Coronary artery (tissue), 2 donors: ENCODE data around the gene CDK8.

ENCODE experiments used
- DNase-seq: peaks from one replicate; pipeline ENCODE4 v3.0.0-alpha.2; 2017; ENCODE audit warnings: low spot score
- H3K27ac ChIP-seq, 2 donors: fragments of 200-600 bp; sonication (generic); one replicate each; pipeline ENCODE4 v1.5.1; 2016 to 2019
- H3K4me3 ChIP-seq: fragments of 200-600 bp; sonication (generic); 2 replicates; pipeline ENCODE4 v1.5.1; 2016; ENCODE audit warnings: mild to moderate bottlenecking, moderate library complexity
- CTCF ChIP-seq: fragments of 200-600 bp; sonication (generic); IDR thresholded peaks from one replicate; pipeline ENCODE4 v1.5.1; 2019; ENCODE audit warnings: antibody characterized with exemption

CDK8 gene

DNA sequence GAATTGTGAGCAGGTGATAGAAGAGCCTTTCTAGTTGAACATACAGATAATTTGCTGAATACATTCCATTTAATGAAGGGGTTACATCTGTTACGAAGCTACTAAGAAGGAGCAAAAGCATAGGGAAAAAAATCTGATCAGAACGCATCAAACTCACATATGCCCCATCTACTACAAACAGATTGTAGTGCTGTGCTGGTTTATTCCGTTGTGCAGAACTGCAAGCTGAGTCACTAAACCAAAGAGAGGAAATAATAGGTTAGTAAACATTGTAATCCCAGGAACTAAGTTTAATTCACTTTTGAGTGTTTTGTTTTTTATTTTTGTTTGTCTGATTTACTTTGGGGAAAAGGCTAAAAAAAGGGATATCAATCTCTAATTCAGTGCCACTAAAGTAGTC is 136.3 kb downstream of the CDK8 start:
- Histone ChIP-seq H3K4me3 (no peak overlapping the region), H3K27ac (no peak overlapping the region)
- no peak for TF ChIP-seq CTCF
- DNase-seq: no peak

DNA sequence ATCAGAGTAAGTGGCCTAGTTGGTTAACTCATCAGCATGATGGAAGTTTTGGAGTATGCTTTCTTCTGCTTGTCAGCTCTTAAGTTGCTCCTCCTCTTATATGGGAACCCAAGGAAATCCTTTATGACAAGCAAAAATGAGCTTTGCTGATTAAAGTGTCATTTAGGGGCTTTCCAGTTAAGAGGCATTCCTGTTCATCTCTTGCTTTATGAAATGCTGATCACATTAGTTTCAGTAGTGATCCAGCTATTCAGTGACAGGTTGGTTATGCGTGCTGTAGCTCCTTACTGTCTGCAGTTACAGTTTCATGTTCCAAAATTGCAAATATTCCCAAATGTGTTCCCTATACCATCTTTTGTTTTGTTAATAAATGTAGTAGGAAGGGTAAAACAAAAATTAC is 146.6 kb downstream of the CDK8 start:
- TF ChIP-seq CTCF: no peak
- no peak overlapping the region for H3K27ac ChIP-seq

DNA sequence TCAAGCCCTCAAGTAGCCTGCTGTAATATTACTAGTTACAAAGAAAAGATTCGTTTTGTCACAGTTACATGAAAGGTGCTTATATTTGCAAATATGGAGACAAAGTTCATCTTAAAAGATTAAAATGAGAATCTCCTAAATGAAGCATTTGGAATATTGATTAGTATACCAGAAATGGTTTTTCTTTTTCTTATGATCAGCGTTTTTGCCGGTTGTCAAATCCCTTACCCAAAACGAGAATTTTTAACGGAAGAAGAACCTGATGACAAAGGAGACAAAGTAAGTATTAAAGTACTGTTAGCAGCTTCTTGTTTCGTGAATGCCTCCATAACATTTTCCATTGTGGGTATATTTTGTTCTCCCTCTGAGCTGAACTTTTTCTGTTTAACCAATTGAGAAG is 147.1 kb downstream of the CDK8 start:
- Histone ChIP-seq H3K27ac (no peak overlapping the region), H3K4me3 (no peak overlapping the region)
- DNase-seq: no peak
- no peak for TF ChIP-seq CTCF

More for the DNA sequence above, 146.6 kb downstream of the CDK8 start:
- no peak for DNase-seq
- H3K4me3 ChIP-seq: no peak overlapping the region

DNA sequence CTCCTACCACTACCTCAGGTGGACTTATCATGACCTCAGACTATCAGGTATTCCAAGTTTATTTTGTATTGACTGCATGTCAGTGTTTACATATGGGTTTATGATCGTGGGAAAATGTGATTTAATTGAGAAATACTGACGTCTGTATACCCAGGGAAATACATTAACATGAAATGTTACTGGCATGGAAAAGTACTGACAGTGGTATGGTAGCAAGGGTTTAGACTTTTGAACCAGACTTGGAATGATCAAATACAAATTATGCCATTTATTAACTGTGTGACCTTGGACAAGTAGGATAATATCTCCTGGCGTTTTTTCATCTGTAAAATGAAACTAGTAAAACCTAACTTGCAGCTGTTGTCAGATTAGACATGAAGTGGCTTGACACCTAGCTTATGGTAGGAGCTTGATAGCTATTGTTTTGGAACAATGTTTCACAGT is 147.7 kb downstream of the CDK8 start:
- DNase-seq: no peak
- Histone ChIP-seq H3K4me3 (no peak overlapping the region), H3K27ac (no peak overlapping the region)
- TF ChIP-seq CTCF: no peak

DNA sequence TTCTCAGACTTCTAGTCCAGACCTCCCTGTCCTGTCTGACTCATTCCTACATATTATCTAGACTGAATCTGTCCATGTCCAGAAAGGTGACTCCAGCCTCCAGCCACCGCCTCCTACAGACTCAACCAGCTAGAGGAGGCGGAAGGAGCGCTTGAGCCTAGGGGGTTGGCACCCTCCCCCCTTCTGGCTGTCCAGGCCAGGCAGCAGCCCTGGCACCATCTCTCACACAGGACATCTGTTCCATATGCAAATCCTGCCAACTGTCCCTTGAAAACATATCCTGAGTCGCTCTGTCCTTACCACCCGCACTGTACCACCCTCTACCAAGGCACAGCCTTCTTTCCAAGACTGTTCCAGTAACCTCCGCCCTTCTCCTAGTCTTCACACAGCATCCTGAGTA is 152.9 kb downstream of the CDK8 start:
- Histone ChIP-seq H3K27ac (no peak overlapping the region), H3K4me3 (no peak overlapping the region)
- no peak for TF ChIP-seq CTCF
- no peak for DNase-seq

DNA sequence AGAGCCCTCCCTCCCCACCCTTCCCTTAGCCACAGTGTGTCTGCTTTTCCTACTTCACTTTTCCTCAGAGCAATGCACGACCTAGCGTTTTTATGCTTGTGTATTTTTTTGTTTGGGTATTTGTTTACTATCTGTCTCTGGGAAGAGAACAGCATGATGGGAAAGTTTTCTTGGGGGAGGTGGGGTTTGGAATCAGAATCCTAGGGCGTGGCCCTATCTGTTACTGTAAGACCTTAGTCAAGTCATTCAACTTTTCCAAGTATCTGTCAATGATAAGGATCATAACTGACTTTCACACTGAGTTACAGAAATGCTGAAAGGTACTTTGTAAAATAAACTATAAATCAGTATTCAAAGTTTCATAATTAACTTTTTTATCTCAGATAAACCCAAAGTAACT is 157.3 kb downstream of the CDK8 start:
- Histone ChIP-seq H3K27ac (no peak overlapping the region), H3K4me3 (no peak overlapping the region)
- no peak for TF ChIP-seq CTCF
- DNase-seq: no peak

GRCh38 chr13:26412263-26412662 is 158.3 kb downstream of the CDK8 start:
- no peak overlapping the region for H3K27ac ChIP-seq
- H3K4me3 ChIP-seq: no peak overlapping the region
- no peak for DNase-seq
- no peak for TF ChIP-seq CTCF
